HG02798 (cell line): ENCODE data around the gene RSPO3.
"Not testable (repeated sequence)": the region's sequence is repeated elsewhere in the genome, so short reads cannot be mapped to it uniquely, and the experiment has no call there.

Experiments
- ATAC-seq: cut with Tn5 transposase; IDR thresholded peaks from one replicate; pipeline ENCODE4 v1.9.1; 2021; ENCODE audit warnings: mild to moderate bottlenecking; ENCODE audit not compliant: unreplicated experiment, poor library complexity

The RSPO3 gene

DNA sequence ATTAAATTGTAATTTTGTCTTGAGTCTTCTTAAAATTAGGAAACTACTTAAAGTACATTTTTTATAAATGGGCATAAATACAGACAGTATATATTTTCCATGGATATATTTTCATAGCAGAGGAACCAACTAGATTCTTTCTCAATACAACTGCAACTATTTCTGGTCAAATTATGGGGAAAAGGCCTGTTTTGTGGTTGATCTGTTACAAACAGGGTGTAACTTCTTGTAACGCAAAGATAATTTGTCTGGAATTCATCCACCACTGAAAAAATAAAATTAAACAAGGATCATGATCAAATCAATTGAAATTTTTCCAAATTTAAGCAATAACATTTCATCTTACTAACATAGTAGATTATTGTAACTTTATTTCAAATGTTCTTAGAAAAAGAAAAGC is 81.0 kb downstream of the RSPO3 start:
- ATAC-seq: no peak

DNA sequence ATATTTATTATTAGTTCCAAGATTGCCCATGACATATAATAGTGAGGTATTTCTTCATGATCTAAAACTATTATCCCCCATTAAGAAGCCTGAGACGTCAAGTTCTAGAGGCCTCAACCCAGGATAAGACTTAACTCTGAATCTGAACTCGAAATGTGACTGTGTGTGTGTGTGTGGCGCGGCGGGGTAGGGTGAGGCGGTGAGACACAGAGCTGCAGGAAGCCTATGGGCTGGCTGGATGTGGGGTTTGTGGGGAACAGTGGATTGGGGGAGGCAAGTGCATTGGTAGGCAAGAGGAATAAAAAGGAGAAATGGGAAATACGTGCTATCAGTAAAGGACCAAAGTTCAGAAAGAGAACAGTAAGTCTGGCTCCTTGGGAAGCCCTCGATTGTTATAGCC is 81.6 kb downstream of the RSPO3 start:
- ATAC-seq: no peak

DNA sequence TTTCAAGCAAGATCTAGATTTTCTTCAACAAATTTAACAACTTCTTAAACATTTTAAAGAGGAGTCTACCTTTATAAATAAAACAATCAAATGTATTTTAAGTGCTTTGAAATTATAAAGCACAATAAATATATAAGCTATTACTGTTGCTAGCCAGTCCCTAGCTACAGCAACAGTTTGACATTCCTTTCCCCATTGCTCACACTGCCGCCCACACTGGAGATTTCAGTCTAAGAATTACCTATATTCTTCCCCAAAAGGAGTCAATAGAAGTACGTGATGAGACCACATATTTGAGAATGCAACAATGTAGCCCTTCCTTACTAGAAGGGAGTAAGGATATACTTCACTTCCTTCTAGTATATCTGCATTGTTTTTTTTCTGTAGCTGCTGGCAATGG is 82.8 kb downstream of the RSPO3 start:
- ATAC-seq: no peak

- ATAC-seq: no peak
Measured at GRCh38 chr6:127202676-127203075, 84.2 kb downstream of the RSPO3 start.

DNA sequence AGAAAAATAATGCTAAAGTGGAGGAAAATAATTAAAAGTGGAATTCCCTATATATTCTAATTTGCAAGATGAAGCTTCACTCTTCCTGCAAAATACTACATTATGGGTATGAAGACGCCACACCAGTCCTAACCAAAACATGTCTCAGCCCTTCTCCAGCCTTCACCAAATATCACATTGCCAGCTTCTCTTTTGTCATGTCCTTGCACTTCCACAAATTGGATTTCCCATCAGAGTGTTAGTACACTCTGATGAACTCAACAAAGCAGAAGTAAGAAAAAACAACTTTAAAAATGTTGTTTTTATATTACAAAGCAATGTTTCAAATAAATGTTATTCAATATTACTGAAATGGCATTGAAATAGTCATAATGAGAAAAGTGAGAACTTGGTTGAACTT is 85.8 kb downstream of the RSPO3 start:
- no peak for ATAC-seq

DNA sequence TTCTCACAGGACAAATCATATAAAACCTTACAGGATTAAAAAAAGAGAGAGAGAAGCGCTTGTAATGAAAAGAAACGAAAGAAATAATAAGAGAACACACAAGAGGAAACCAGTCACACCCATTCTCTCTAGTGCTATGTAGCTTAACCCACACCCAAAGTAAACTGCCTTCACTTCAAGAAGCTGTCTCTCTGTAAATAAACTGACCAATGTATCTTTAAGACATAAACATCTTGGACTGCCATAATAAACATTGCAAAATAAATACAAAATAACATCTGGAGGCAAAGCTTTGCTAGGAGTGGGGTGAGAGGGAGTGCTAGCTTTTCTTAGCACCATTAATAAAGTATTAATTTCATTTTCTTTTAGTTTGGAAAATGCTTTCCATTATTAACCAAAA is 86.6 kb downstream of the RSPO3 start:
- ATAC-seq: no peak

DNA sequence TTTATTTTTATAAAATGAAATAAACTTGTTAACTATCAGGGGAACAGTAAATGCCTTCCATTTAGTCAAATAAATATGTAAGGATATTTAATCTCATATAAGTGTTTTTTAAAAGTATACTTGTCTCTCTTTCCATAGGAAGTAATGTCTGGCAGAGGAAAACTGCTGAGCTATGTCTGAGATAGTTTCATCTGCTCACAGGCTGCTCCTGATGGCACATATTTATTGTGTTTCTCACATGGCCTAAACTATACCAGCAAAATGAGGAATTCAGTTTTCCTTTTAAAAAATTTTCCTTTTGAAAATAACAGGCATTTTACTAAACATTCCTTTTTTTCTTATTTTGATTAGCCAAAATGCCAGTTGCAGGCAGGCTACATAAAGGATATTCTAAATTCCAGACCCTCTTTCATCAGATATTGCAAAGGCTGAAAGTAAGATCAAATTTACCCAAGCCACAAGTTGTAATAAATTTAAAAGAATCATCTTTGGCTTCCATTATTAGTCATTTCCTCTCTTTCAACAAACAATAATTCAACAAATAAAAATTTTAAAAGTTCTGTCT is 88.1 kb downstream of the RSPO3 start:
- ATAC-seq: no peak

DNA sequence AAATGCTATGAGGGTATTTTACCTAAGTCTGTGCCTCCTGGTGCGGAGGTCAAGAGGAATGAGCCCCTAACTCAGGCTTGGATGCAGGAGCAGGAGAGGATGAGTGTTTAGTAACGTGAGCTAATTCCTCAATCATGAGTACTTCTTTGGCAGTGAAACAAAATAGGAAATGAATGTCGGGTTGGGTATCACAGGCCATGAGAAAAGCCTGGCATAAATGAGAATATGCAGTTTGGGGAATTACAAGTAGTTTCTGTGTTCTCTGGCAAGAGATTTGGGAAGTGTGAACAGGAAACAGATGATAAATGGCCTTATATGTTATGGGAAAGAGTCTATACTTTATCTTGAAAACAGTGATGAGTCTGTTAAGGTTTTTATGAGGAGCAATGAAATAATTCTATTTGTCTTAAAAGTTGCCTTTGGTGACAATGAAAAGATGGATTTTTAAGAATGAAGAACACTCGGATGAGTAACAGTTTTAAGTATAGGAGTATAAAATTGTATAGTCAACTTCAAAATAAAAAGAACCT is 89.2 kb downstream of the RSPO3 start:
- ATAC-seq: no peak

GRCh38 chr6:127210725-127211124 is 92.3 kb downstream of the RSPO3 start:
- ATAC-seq: no peak

GRCh38 chr6:127212376-127212775 is 93.9 kb downstream of the RSPO3 start:
- no peak for ATAC-seq

DNA sequence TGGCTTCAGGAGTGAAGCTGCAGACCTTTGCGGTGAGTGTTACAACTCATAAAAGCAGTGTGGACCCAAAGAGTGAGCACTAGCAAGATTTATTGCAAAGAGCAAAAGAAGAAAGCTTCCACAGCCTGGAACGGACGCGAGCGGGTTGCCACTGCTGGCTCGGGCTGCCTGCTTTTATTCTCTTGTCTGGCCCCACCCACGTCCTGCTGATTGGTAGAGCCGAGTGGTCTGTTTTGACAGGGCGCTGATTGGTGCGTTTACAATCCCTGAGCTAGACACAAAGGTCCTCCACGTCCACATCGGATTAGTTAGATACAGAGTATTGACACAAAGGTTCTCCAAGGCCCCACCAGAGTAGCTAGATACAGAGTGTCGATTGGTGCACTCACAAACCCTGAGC is 95.6 kb downstream of the RSPO3 start:
- not testable (repeated sequence) for ATAC-seq

DNA sequence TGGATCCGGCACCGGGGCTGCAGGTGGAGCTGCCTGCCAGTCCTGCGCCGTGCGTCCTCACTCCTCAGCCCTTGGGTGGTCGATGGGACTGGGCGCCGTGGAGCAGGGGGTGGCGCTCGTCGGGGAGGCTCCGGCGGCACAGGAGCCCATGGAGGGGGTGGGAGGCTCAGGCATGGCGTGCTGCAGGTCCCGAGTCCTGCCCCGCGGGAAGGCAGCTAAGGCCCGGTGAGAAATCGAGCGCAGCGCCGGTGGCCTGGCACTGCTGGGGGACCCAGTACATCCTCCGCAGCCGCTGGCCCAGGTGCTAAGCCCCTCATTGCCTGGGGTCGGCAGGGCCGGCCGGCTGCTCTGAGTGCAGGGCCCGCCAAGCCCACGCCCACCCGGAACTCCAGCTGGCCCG is 96.1 kb downstream of the RSPO3 start:
- not testable (repeated sequence) for ATAC-seq

DNA sequence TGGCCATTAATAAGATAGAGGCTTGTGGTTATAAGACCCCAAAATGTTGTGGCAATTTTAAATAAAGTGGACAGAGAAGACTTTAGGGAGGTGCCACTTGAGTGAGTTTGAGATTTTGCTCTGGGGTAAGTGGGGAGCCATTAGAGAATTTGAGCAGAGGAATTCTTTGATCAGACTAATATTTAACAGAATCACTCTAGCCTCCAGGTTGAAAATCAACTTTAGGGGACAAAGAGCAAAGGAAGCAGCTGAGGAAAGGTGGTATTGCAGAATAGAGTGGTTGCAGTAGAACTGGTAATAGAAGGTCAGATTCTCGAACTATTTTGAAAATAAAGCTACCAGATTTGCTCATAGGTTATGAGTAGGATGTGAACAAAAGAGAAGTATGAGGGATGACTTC is 97.5 kb downstream of the RSPO3 start:
- ATAC-seq: no peak

DNA sequence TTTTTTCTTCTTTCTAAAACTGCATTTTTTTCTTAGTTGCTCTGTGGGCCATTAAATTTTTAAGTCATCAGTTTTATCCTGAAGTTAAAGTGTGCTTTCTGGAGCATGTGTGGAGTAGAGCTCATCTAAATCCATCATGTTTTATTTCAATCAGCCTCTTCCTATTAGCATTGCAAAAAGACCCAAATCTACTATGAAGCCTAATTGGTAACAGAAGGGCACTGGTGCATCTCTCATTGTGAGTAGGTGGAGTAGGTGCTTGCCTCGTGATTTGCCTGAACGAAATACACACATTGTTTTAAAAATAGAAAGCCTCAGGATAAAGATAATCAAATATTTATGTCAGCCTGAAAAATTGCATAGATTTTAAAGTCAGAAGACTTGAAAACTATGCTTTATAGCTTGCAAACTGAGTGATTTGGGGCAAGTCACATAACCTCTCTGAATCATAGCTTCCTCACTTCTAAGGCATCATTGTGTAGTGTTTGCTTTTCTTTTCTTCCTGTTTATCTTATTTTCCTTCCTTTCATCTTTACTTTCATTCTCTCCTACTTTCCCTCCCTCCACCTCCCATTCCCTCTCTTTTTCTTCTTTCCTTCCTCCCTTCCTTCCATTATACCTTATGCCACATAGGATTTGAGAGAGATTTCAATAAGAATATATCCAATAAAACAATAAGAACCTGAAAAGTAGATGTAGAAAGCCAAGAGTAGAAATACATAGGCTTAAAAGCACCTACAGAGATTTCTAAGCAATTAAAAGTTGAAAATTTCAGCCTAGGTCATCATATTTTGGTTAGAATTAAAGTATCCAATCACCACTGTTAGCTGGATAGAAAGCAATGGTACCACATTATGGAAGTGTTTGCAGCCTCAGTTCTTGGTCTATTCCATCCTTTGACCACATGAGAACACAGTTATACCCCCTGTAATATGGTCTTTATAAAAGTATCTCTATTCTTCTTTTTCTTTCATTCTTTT is 98.6 kb downstream of the RSPO3 start:
- no peak for ATAC-seq

GRCh38 chr6:127219869-127220268 is 101.4 kb downstream of the RSPO3 start:
- no peak for ATAC-seq

GRCh38 chr6:127221201-127221600 is 102.7 kb downstream of the RSPO3 start:
- ATAC-seq: no peak

DNA sequence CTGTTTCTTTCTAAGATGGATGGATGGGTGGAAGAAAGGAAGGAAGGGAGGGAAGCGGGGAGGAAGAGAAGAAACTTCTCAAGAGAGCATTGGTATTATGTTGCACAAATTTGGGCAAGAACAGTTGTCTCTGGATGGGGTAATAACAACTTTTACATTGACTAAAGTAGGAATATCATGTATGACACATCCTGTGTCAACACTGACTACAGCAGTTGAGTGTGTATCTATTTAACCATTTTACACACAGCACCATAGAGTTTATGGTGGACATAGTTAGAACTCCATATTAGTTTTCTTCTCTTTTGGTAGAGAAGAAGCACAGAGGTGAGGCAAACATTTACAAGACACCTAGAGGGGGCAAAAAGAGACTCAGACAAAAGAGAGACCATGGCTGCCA is 103.9 kb downstream of the RSPO3 start:
- no peak for ATAC-seq

DNA sequence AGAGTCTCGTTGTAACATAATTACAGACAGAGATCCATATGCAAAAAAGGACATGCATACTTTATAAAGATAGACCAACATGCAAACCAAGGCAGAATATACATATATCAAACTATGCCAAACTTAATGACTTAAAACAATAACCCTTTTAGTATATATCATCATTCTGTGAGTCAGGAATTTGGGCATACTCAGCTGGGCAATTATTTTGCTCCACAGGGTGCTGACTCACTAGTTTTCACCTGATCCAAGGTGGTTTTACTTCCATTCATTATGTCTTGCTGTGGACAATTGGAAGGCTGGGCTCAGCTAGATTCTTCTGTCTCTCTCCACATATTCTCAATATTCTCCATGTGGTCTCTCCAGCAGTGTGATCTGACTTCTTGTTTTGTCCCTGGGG is 107.0 kb downstream of the RSPO3 start:
- no peak for ATAC-seq

DNA sequence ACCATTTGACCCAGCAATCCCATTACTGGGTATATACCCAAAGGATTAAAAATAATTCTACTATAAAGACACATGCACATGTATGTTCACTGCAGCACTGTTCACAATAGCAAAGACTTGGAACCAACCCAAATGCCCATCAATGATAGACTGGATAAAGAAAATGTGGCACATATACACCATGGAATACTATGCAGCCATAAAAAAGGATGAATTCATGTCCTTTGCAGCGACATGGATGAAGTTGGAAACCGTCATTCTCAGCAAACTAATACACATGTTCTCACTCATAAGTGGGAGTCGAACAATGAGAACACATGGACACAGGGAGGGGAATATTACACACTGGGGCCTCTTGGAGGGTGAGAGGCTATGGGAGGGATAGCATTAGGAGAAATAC is 115.3 kb downstream of the RSPO3 start:
- ATAC-seq: not testable (repeated sequence)

DNA sequence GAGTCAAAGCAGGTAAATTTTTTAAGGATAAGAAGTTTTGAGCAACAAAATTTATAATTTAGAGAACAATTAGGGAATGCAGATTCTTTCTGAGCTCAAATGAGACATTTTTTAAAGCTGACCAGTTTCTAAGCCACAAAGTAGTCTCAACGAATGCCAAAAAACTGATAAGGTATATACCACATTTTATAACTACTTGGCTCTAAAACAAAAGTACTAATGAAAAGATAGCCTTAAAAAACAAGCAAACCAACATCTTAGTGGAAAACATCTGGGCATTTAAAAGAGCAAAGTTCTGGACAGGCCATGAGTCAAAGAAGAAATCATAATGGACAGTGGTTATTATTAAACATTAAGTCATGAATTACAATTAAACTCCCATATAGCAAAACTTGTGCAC is 125.0 kb downstream of the RSPO3 start:
- no peak for ATAC-seq
